HFF-Myc (cell line): ENCODE results near the gene FHIT.

Experiments used
- DNase-seq: peaks from one replicate; pipeline ENCODE4 v3.0.0-alpha.2; 2011; ENCODE audit warnings: low read depth; ENCODE audit errors: extremely low read depth
- H3K4me3 ChIP-seq: replicated peaks from 2 replicates; pipeline ENCODE4 v1.5.1; 2011; ENCODE audit warnings: low read depth, mild to moderate bottlenecking, control low read depth, low read length
- CTCF ChIP-seq: IDR thresholded peaks from 2 replicates; pipeline ENCODE4 v1.5.1; 2012; ENCODE audit warnings: mild to moderate bottlenecking, low read depth, low read length, control low read depth; ENCODE audit errors: missing control alignments

Gene FHIT

GRCh38 chr3:60250206-60250605, 1001.0 kb downstream of the FHIT start:
- no peak for DNase-seq
- no peak for TF ChIP-seq CTCF
- H3K4me3 ChIP-seq, result no peak overlapping the region

GRCh38 chr3:60246361-60246760, 1004.9 kb downstream of the FHIT start:
- H3K4me3 ChIP-seq, result no peak overlapping the region
- TF ChIP-seq CTCF, result no peak
- no peak for DNase-seq

- TF ChIP-seq CTCF, result no peak
- no peak overlapping the region for H3K4me3 ChIP-seq
- DNase-seq, result no peak
Observed at GRCh38 chr3:60243456-60243855, 1007.8 kb downstream of the FHIT start.

GRCh38 chr3:60240492-60240891, 1010.8 kb downstream of the FHIT start:
- TF ChIP-seq CTCF, result no peak
- no peak for DNase-seq
- no peak overlapping the region for H3K4me3 ChIP-seq

- no peak for TF ChIP-seq CTCF
- DNase-seq, result no peak
- H3K4me3 ChIP-seq, result no peak overlapping the region
Observed at GRCh38 chr3:60238550-60238949, 1012.7 kb downstream of the FHIT start.

GRCh38 chr3:60229502-60229901, 1021.8 kb downstream of the FHIT start:
- H3K4me3 ChIP-seq, result no peak overlapping the region
- DNase-seq, result no peak
- TF ChIP-seq CTCF, result no peak

GRCh38 chr3:60228823-60229222, 1022.4 kb downstream of the FHIT start:
- no peak for DNase-seq
- no peak for TF ChIP-seq CTCF

More at GRCh38 chr3:60228823-60229222, 1022.4 kb downstream of the FHIT start:
- no peak overlapping the region for H3K4me3 ChIP-seq
